Measurements from ENCODE around the gene SYT1. TPM values are rescaled to one million over a fixed set of nuclear protein-coding genes. Genes with fewer than 3 reads are reported as not detected.

The SYT1 gene
- total RNA-seq, 4 donors from 2014 or later = 4.1 to 10.0 (median 6.7) TPM

DNA sequence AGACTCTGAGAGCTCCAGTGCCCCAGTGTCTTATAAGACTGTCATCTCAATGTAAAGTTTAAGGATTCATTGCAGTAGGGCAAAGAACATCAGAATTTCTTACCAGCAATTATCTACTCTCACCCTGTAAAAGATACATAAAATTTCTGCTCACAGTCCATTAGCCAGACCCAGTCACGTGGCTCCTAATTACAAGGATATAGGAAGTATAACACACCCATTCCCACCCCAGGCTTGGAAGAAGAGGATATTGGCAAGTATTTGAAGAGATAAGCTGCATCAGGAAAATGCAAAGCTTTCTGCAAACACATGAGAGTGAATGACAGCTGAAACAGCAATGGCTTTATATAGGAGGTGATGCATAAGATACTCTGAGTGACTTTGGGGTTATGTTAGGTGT is 14.3 kb downstream of the SYT1 start:
- no peak overlapping the region for H3K4me3 ChIP-seq
- H3K4me1 ChIP-seq = no peaks in the 10 kb centered on the region
- H3K27me3 ChIP-seq = no peaks in the 10 kb centered on the region
- intact Hi-C loops (cut with DNase I) = no loop called here
- no peak for DNase-seq (ENCODE audit: extremely low spot score)
- no peak overlapping the region for H3K27ac ChIP-seq (replicated peaks in 1 of 4)
- H3K36me3 ChIP-seq = no peaks in the 10 kb centered on the region
- H3K9me3 ChIP-seq = no peaks in the 10 kb centered on the region
- no peak for TF ChIP-seq POLR2A (IDR thresholded peaks at IDR 0.05; ENCODE audit: low read depth)
- no peak for TF ChIP-seq POLR2AphosphoS5 (IDR thresholded peaks at IDR 0.05)
- TF ChIP-seq, protein P1, sequence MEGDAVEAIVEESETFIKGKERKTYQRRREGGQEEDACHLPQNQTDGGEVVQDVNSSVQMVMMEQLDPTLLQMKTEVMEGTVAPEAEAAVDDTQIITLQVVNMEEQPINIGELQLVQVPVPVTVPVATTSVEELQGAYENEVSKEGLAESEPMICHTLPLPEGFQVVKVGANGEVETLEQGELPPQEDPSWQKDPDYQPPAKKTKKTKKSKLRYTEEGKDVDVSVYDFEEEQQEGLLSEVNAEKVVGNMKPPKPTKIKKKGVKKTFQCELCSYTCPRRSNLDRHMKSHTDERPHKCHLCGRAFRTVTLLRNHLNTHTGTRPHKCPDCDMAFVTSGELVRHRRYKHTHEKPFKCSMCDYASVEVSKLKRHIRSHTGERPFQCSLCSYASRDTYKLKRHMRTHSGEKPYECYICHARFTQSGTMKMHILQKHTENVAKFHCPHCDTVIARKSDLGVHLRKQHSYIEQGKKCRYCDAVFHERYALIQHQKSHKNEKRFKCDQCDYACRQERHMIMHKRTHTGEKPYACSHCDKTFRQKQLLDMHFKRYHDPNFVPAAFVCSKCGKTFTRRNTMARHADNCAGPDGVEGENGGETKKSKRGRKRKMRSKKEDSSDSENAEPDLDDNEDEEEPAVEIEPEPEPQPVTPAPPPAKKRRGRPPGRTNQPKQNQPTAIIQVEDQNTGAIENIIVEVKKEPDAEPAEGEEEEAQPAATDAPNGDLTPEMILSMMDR (IDR thresholded peaks at IDR 0.05) = no peak
- TF ChIP-seq EP300 (IDR thresholded peaks at IDR 0.05) = no peak
- 85% methylated on average over 1 of the region's 1 CpG for WGBS

DNA sequence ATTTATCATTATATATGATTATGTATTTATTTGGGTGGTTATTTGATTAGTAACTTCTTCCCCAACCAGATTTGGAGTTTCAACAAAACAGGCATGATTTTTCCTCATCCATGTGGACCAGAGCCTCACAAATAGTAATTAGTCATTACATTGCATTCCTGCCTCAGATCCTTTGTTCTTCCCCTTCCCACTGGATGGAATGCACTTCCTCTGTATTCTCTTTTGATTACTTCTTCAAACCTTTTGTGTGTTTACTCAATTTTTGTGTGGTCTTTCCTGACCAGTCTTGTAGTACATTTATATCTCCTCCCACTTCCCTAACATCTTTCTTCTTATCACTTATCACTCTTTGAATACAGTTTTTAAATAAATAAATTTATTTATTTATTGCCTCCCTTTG is 15.5 kb downstream of the SYT1 start:
- DNase-seq (ENCODE audit: extremely low spot score) = no peak
- no peak for TF ChIP-seq EP300 (IDR thresholded peaks at IDR 0.05)
- TF ChIP-seq, protein P1 (IDR thresholded peaks at IDR 0.05) = no peak
- TF ChIP-seq POLR2AphosphoS5 (IDR thresholded peaks at IDR 0.05) = no peak
- Histone ChIP-seq H3K36me3 (no peaks in the 10 kb centered on the region), H3K9me3 (no peaks in the 10 kb centered on the region), H3K27me3 (no peaks in the 10 kb centered on the region), H3K4me1 (no peaks in the 10 kb centered on the region), H3K4me3 (no peak overlapping the region), H3K27ac (replicated peaks in 1 of 4) (no peak overlapping the region)
- intact Hi-C loops (cut with DNase I) = no loop called here

DNA sequence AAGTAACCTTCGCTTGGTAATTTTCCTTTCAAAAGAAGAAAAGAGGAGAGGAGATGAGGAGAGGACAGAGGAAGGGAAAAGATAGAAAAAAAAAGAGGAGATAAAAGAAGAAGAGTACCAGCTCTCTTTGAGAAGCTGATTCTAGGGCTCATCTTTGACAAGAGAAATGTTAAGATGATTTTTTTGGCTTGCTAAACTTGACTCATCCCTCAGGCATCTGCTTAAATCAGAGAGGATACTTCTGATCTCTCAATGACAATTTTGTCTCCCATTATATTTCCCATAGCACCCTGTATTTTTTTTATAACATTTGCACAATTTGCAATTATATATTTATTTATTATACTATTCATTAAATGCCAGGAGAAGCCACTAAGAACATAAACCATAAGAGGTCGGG is 17.1 kb downstream of the SYT1 start:
- no peaks in the 10 kb centered on the region for H3K9me3 ChIP-seq
- no peak for TF ChIP-seq POLR2A (IDR thresholded peaks at IDR 0.05; ENCODE audit: low read depth)
- TF ChIP-seq, protein P1 (IDR thresholded peaks at IDR 0.05) = no peak
- no peak for TF ChIP-seq POLR2AphosphoS5 (IDR thresholded peaks at IDR 0.05)
- no peak for TF ChIP-seq EP300 (IDR thresholded peaks at IDR 0.05)
- 95% methylated on average over 2 of the region's 2 CpGs for WGBS
- H3K27me3 ChIP-seq = no peaks in the 10 kb centered on the region
- H3K4me3 ChIP-seq = no peak overlapping the region
- no peaks in the 10 kb centered on the region for H3K4me1 ChIP-seq
- intact Hi-C loops (cut with DNase I) = no loop called here
- no peaks in the 10 kb centered on the region for H3K36me3 ChIP-seq
- no peak overlapping the region for H3K27ac ChIP-seq (replicated peaks in 1 of 4)
- no peak for DNase-seq (ENCODE audit: extremely low spot score)

DNA sequence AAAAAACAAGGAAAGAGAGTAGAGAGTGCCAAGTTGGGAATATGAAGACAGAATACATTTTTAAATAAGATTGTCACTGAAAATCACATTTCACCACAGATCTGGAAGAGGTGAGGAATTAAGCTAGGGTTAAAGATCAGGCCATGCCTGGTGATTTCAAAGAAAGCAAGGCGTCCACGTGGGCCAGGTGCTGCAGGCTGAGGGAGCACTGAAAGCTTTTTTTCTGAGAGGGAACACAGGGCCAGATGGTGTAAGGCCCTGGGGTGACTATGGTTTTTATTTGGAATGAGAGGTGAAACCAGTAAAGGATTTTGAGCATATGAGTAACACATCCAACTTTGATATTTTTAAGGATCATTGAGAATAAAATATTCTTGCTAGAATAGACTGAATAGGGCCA is 20.9 kb downstream of the SYT1 start:
- no peak for TF ChIP-seq POLR2A (IDR thresholded peaks at IDR 0.05; ENCODE audit: low read depth)
- TF ChIP-seq, protein P1 (IDR thresholded peaks at IDR 0.05) = no peak
- TF ChIP-seq POLR2AphosphoS5 (IDR thresholded peaks at IDR 0.05) = no peak
- no peak for TF ChIP-seq EP300 (IDR thresholded peaks at IDR 0.05)
- Histone ChIP-seq H3K4me1 (no peaks in the 10 kb centered on the region), H3K27me3 (no peaks in the 10 kb centered on the region), H3K36me3 (no peaks in the 10 kb centered on the region), H3K4me3 (no peak overlapping the region), H3K27ac (replicated peaks in 1 of 4) (no peak overlapping the region), H3K9me3 (no peaks in the 10 kb centered on the region)
- WGBS = 58% methylated on average over 2 of the region's 2 CpGs
- intact Hi-C loops (cut with DNase I) = no loop called here
- DNase-seq (ENCODE audit: extremely low spot score) = no peak

DNA sequence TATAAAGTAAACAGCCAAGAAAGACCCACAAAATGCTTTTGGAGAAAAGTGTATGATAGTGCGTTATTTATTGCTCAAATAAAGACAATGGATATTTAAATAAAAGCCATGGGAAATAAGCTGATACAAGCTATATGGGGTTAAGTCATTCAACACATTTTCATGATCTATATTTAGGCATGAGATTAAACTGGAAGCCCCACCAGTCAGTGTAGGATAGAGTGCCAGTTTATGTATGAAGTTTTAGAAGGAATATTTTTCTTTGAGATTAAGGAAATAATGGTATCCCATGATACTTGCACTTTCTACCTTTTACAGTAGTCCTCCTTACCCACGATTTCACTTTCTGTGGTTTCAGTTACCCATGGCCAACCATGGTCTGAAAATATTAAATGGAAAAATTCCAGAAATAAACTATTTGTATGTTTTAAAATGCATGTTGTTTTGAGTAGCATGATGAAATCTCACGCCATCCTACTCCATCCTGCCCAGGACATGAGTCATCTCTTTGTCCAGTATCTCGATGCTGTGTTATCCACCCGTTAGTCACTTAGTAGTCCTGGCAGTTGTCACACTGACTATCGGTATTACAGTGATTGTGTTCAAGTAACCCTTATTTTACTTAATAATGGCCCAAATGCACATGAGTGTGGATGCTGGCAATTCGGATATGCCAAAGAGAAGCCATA is 22.3 kb downstream of the SYT1 start:
- H3K9me3 ChIP-seq = no peaks in the 10 kb centered on the region
- 75% methylated on average over 7 of the region's 7 CpGs for WGBS
- H3K36me3 ChIP-seq = no peaks in the 10 kb centered on the region
- no peak overlapping the region for H3K27ac ChIP-seq (replicated peaks in 1 of 4)
- intact Hi-C loops (cut with DNase I) = no loop called here
- no peak for TF ChIP-seq POLR2AphosphoS5 (IDR thresholded peaks at IDR 0.05)
- no peak for TF ChIP-seq POLR2A (IDR thresholded peaks at IDR 0.05; ENCODE audit: low read depth)
- TF ChIP-seq EP300 (IDR thresholded peaks at IDR 0.05) = no peak
- TF ChIP-seq, protein P1 (IDR thresholded peaks at IDR 0.05) = no peak
- H3K4me3 ChIP-seq = no peak overlapping the region
- DNase-seq (ENCODE audit: extremely low spot score) = no peak
- no peaks in the 10 kb centered on the region for H3K27me3 ChIP-seq
- H3K4me1 ChIP-seq = no peaks in the 10 kb centered on the region
